ENCODE results near the gene NRXN3. TPM values are rescaled to one million over a fixed set of nuclear protein-coding genes. Genes with fewer than 3 reads are reported as not detected.

The NRXN3 gene
- total RNA-seq, 4 donors from 2014 or later: 0.56 to 1.6 (median 1.1) TPM

DNA sequence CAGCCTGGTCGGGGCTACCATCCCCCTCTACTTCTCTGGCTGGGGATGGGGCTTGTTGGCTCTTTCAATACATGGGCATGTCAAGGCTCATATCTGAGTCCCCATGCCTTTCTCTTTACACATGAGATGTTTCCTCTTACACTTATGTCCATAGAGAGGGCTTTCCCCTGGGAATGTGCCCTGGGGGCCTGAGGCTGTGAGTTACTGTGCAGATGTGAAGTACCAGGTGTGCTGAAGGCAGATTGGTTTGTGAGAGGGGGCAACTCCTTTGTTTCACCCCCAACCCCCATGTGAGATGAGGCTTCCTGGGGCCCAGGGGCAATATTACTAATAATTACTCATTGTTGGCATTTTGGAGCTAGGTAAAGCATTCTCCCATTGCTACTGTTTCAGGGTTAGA is 32.8 kb downstream of the NRXN3 start:
- DNase-seq: no peak
- TF ChIP-seq, protein P1, sequence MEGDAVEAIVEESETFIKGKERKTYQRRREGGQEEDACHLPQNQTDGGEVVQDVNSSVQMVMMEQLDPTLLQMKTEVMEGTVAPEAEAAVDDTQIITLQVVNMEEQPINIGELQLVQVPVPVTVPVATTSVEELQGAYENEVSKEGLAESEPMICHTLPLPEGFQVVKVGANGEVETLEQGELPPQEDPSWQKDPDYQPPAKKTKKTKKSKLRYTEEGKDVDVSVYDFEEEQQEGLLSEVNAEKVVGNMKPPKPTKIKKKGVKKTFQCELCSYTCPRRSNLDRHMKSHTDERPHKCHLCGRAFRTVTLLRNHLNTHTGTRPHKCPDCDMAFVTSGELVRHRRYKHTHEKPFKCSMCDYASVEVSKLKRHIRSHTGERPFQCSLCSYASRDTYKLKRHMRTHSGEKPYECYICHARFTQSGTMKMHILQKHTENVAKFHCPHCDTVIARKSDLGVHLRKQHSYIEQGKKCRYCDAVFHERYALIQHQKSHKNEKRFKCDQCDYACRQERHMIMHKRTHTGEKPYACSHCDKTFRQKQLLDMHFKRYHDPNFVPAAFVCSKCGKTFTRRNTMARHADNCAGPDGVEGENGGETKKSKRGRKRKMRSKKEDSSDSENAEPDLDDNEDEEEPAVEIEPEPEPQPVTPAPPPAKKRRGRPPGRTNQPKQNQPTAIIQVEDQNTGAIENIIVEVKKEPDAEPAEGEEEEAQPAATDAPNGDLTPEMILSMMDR (IDR thresholded peaks at IDR 0.05): no peak
- no peak for TF ChIP-seq POLR2A (IDR thresholded peaks at IDR 0.05)
- intact Hi-C loops (cut with DNase I): no loop called here
- Histone ChIP-seq H3K9me3 (no peaks in the 10 kb centered on the region), H3K36me3 (no peaks in the 10 kb centered on the region), H3K27ac (no peak overlapping the region), H3K4me3 (replicated peaks in 1 of 3) (no peak overlapping the region), H3K4me1 (no peaks in the 10 kb centered on the region), H3K27me3 (no peaks in the 10 kb centered on the region)
- 0 to 38% methylated on average over 1 of the region's 1 CpG for WGBS, 2 donors

DNA sequence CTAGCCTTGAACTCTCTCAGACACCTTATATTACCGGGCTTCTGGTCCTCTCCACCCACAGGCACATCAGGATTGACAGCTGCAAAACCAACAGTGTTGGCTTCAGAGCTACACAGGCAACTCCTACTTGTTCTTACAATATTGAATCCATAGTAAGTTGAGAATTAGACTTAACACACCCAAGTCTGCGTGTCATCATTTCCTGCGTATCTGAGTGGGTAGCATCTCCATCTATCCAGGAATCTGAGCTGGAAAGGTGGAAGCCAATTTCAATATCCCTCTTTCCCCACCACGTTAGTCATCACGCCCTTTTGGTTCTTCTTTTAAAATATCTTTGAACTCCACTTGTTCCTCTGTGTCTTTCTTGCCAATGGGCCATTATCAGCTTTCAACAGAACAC is 37.2 kb downstream of the NRXN3 start:
- no peak overlapping the region for H3K27ac ChIP-seq

DNA sequence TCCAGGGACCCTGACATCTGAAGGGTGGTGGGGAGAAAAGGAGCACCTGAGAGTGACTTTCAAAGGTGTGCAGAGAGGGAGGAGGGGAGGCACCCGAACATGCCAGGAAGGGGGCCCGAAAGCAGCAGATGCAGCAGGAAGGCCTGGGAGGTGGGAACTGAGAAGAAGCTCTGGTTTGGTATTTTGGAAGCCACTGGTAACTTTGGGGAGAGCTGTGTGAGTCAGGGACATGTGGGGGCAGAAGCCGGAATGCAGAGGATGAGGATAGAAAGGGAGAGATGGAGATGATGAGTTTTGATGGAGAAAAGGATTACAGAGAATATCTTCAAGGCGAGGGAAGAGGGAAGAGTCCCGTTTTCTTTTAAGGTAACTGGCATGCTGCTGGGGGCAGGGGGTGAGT is 50.1 kb downstream of the NRXN3 start:
- Histone ChIP-seq H3K4me1 (no peaks in the 10 kb centered on the region), H3K27me3 (no peaks in the 10 kb centered on the region), H3K9me3 (no peaks in the 10 kb centered on the region), H3K27ac (no peak overlapping the region), H3K36me3 (no peaks in the 10 kb centered on the region), H3K4me3 (replicated peaks in 1 of 3) (no peak overlapping the region)
- WGBS, 2 donors: 82 to 83% methylated on average over 5 of the region's 5 CpGs
- intact Hi-C loops (cut with DNase I): no loop called here
- DNase-seq: no peak
- TF ChIP-seq, protein P1 (IDR thresholded peaks at IDR 0.05): no peak
- TF ChIP-seq POLR2A (IDR thresholded peaks at IDR 0.05): no peak

More for the DNA sequence above, 37.2 kb downstream of the NRXN3 start:
- WGBS, 2 donors: 77 to 83% methylated on average over 5 of the region's 5 CpGs
- DNase-seq: no peak
- TF ChIP-seq, protein P1 (IDR thresholded peaks at IDR 0.05): no peak
- TF ChIP-seq POLR2A (IDR thresholded peaks at IDR 0.05): no peak
- no peaks in the 10 kb centered on the region for H3K36me3 ChIP-seq
- no peaks in the 10 kb centered on the region for H3K27me3 ChIP-seq
- H3K4me3 ChIP-seq (replicated peaks in 1 of 3): no peak overlapping the region
- H3K4me1 ChIP-seq: no peaks in the 10 kb centered on the region
- intact Hi-C loops (cut with DNase I): no loop called here
- H3K9me3 ChIP-seq: no peaks in the 10 kb centered on the region

DNA sequence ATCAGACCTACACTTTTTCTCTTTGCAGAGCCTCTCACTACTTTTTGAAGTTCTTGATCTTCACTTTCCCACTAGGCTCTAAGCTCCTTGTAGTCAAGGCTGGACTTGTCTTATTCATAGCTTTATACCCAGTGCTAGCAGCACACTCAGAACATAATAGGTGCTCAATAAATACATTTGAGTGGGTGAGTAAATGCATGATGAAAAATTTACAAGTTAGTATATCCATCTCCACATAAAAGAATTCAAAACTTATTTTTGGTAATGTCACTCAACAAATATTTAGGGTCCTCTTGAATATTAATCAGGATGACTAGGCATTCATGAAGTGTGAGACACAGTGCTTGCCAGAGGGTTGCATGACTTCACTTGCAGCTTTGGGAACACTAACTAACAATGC is 52.6 kb downstream of the NRXN3 start:
- Histone ChIP-seq H3K4me1 (no peaks in the 10 kb centered on the region), H3K4me3 (replicated peaks in 1 of 3) (no peak overlapping the region), H3K27ac (no peak overlapping the region), H3K27me3 (no peaks in the 10 kb centered on the region), H3K9me3 (no peaks in the 10 kb centered on the region), H3K36me3 (no peaks in the 10 kb centered on the region)
- intact Hi-C loops (cut with DNase I): no loop called here
- TF ChIP-seq, protein P1 (IDR thresholded peaks at IDR 0.05): no peak
- no peak for TF ChIP-seq POLR2A (IDR thresholded peaks at IDR 0.05)
- no peak for DNase-seq

DNA sequence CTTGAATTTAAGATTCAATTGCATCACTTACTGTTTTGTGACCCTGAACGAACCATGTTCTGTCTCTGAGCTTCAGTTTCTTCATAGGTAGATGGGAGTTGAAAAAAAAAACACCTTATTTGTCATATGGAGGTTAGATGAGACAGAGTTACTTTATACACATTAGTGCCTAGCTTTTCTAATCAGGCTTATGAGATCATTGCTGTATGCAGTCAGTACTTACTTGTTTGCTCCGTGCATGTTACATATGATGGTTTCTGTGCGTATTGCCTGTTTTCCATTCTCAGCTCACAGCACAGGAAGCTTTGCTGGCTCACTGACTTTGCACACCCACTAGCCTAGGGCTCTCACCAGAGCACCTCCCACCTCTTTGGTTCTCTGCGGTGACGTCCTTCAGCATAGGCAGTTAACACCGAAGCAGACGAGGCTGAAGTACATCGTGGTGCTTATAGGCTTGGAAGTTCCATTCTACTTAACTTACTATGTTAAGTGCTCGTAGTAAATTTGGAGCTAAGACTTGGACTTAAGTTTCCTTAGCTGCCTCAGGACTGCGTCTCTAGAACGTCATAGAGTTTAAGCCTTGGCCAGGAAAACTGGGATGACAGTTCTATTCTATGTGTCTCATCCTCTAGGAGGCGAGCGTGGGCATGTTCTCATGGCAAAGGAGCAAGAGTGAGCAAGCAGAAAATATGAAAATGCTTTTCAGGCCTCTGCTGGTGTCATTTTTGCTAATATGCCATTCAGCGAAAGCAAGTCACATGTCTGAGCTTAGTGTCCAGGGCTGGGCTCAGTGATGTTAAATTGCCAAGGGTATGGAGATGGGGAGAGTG is 57.3 kb downstream of the NRXN3 start:
- H3K36me3 ChIP-seq: no peaks in the 10 kb centered on the region
- no peaks in the 10 kb centered on the region for H3K27me3 ChIP-seq
- no peaks in the 10 kb centered on the region for H3K4me1 ChIP-seq
- no peak for TF ChIP-seq POLR2A (IDR thresholded peaks at IDR 0.05)
- TF ChIP-seq, protein P1 (IDR thresholded peaks at IDR 0.05): no peak
- intact Hi-C loops (cut with DNase I): no loop called here
- 53 to 62% methylated on average over 14 of the region's 14 CpGs for WGBS, 2 donors
- no peaks in the 10 kb centered on the region for H3K9me3 ChIP-seq
- no peak for DNase-seq
- H3K27ac ChIP-seq: no peak overlapping the region
- H3K4me3 ChIP-seq (replicated peaks in 1 of 3): no peak overlapping the region
